ENCODE data around the gene TBC1D24.

TBC1D24 gene

GRCh38 chr16:2498531-2499253 is 23.8 kb downstream of the TBC1D24 start:
- no peak for TF ChIP-seq CTCF (IDR thresholded peaks at IDR 0.05; ENCODE audit: low read depth, low read length, missing control alignments)
- H3K4me3 ChIP-seq (ENCODE audit: low read depth, low read length), result no peak overlapping the region
- no peak for DNase-seq (ENCODE audit: low read depth)
- in situ Hi-C loops (cut with HindIII; ENCODE audit: low sequenced_read_pairs), result no loop called here

- H3K4me3 ChIP-seq (ENCODE audit: low read depth, low read length), result no peak overlapping the region
- no peak for DNase-seq (ENCODE audit: low read depth)
- no peak for TF ChIP-seq CTCF (IDR thresholded peaks at IDR 0.05; ENCODE audit: low read depth, low read length, missing control alignments)
- in situ Hi-C loops (cut with HindIII; ENCODE audit: low sequenced_read_pairs), result no loop called here
Measured at GRCh38 chr16:2499454-2499853, 24.5 kb downstream of the TBC1D24 start.

- no peak for TF ChIP-seq CTCF (IDR thresholded peaks at IDR 0.05; ENCODE audit: low read depth, low read length, missing control alignments)
- no peak for DNase-seq (ENCODE audit: low read depth)
- H3K4me3 ChIP-seq (ENCODE audit: low read depth, low read length), result no peak overlapping the region
- in situ Hi-C loops (cut with HindIII; ENCODE audit: low sequenced_read_pairs), result no loop called here
Measured at GRCh38 chr16:2499890-2500429, 25.0 kb downstream of the TBC1D24 start.

GRCh38 chr16:2500430-2500917 is 25.5 kb downstream of the TBC1D24 start:
- no peak overlapping the region for H3K4me3 ChIP-seq (ENCODE audit: low read depth, low read length)
- no peak for TF ChIP-seq CTCF (IDR thresholded peaks at IDR 0.05; ENCODE audit: low read depth, low read length, missing control alignments)
- in situ Hi-C loops (cut with HindIII; ENCODE audit: low sequenced_read_pairs), result no loop called here
- no peak for DNase-seq (ENCODE audit: low read depth)

GRCh38 chr16:2500918-2501750 is 26.2 kb downstream of the TBC1D24 start:
- peak; percentile 48 for DNase-seq (ENCODE audit: low read depth)
- H3K4me3 ChIP-seq (ENCODE audit: low read depth, low read length), result no peak overlapping the region
- peak; percentile 94 for TF ChIP-seq CTCF (IDR thresholded peaks at IDR 0.05; ENCODE audit: low read depth, low read length, missing control alignments)
- in situ Hi-C loops (cut with HindIII; ENCODE audit: low sequenced_read_pairs), result no loop called here

All from astrocyte of the cerebellum (primary cell).